ENCODE measurements around the gene CAB39L.

GRCh38 chr13:49262634-49263033 is 181.2 kb downstream of the CAB39L start:
- TF ChIP-seq CTCF (IDR thresholded peaks at IDR 0.05) = no peak
- no peak for TF ChIP-seq POLR2A (IDR thresholded peaks at IDR 0.05)
